ENCODE results near the gene FAR2.
"Not testable (repeated sequence)": the region's sequence is repeated elsewhere in the genome, so short reads cannot be mapped to it uniquely, and the experiment has no call there.

FAR2 gene

DNA sequence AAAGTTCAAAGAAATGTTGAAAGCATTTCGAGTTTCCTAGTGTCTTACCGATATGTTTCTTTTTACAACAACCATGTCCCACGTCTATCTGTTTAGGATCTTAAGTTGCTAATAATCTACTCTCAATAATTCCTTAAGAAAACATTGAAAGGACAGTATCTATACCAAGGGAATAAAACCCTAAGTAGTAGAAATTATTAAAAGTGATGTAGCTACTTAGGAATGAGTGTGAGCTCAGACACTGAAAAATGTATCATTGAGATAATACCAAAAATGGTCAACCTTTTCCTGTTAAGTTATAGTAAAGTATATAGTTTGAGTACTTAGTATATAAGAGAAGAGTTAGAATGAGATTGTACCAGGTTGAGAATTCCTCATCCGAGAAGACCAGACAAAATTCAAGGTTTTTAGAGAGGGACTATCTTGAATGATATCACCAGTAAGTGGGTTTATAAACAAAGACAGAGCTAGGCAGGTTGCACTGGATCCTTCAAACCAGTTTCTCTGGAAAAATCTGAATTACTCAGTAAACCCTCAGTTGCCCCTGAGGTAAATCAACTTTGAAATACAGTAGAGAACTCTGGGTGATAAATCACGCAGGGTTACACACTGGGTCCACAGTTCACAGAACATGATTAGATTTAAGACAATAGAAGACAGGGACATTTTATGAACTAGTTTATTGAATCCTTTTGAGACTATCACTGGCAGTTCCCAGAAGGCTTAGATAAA is 135.1 kb downstream of the FAR2 start:
- DNase-seq = no peak

GRCh38 chr12:29286081-29286790 is 137.2 kb downstream of the FAR2 start:
- no peak for DNase-seq

- DNase-seq = no peak
Observed at GRCh38 chr12:29287622-29288021, 138.5 kb downstream of the FAR2 start.

DNA sequence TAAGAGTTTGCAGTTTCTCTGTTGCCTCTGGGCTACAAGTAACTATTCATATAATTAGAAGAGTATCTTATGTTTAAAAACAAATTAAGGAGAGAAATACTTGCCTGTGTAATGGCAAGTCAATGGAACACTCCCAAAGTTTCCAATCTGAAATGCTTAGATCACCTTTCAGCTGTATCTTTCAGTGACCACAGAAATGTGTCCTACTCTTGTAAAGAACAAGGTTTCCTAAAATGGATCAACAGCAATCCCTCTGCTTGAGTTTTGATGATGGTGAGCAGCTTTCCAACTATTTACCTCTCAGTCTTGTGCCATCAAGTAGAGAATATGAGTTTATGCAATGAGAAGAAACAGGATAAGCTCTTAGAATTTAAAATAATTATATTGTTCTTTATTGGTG is 139.0 kb downstream of the FAR2 start:
- no peak for DNase-seq

- not testable (repeated sequence) for DNase-seq
Observed at GRCh38 chr12:29290475-29290874, 141.4 kb downstream of the FAR2 start.

- DNase-seq = no peak
Observed at GRCh38 chr12:29291226-29291625, 142.1 kb downstream of the FAR2 start.

DNA sequence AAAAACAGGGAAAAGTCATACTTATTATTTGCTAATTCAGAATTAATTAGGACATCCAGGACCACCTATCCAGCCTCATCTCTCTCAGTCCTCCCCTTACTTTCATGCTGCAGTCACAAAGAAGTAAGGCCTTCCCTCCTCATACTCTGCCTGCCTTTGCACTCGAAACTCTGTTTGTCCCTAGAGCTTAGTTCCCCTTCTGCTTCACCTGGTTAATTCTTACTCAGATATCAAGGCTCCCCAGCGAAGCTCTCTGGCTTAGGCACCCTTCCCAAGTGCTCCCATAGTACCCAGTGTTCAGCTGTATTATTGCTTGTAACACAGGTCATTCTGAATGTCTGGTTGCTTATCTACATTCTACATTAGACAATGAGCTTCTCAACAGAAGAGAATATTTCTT is 150.6 kb downstream of the FAR2 start:
- no peak for DNase-seq

GRCh38 chr12:29301114-29301513 is 152.0 kb downstream of the FAR2 start:
- DNase-seq = no peak

- no peak for DNase-seq
Observed at GRCh38 chr12:29304388-29304787, 155.3 kb downstream of the FAR2 start.

DNA sequence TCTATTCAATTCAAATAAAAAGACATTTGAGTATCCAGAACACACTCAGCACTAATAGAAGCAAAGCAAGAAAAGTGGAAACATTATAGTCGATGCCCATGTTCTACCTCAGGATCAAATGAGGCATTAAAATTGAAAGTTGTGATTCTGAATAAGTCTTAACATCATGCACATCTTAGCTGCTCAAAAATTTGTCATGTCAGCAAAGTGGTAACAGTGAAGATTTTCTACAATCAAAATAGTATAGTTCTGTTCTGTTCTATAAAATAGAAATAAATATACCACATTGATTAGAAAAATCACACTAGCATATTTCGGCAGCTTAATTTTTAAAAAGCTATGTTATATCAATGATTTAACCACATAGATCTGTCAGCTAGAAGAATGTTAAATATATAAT is 157.2 kb downstream of the FAR2 start:
- no peak for DNase-seq

- no peak for DNase-seq
Observed at GRCh38 chr12:29306682-29307081, 157.6 kb downstream of the FAR2 start.

DNA sequence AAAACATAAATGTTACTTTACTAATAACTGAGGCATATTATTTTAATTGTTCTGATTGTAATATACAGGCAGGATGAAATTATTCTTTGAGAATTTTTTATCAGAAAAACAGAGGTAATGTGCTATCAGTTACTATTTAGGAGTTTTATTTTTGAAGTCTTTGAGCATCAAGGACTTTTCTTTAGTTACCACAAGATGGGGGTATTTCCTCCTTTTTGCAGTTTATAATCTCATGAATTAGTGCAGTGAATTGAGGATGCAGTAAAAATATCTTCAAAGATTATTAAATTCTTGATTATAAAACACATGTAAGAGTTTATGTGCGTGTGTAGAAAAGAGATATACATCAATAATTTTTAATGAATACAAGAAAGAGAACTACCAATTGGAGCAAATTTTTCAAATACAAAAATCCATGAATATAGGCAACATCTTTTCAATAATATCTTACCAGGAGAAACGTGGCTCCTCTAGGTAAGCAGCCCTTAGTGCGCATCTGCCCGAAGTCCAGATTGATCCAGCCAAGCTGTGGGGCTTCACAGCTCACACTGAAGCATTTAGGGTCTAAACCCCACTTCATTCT is 160.3 kb downstream of the FAR2 start:
- DNase-seq = no peak

DNA sequence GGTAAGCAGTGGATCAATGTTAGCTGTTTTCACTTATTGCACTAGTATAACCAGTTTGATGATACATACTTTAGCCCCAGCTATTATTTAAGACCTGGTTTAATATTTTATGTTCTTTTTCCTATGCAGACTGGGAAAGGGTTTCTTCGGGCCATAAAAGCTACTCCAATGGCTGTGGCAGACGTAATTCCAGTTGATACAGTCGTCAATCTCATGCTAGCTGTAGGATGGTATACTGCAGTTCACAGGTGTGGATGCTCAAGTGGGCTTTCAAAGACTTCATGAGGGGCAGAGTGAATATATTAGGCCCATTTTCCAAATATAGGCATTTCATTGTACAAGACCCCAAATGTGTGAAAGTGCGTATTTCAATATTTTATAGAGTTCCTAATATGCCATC is 161.8 kb downstream of the FAR2 start:
- no peak for DNase-seq

DNA sequence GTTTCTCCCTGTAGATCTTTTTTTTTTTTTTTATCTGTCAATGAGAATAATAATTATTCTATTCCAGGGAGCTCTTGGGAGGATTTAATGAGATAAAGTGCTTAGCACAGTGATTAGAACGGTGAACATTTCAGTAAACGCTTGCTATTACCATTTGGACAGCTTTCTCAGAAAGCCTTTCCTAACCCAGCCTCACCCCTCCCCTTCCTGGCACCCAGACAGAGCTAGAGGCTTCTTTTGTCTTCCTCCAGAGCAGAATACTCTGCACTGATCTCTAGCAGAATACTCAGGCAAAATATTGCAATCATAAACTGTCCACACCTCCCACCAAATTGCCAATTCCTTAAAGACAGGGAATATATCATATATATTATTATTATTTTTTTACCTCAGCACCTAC is 165.3 kb downstream of the FAR2 start:
- DNase-seq = no peak

DNA sequence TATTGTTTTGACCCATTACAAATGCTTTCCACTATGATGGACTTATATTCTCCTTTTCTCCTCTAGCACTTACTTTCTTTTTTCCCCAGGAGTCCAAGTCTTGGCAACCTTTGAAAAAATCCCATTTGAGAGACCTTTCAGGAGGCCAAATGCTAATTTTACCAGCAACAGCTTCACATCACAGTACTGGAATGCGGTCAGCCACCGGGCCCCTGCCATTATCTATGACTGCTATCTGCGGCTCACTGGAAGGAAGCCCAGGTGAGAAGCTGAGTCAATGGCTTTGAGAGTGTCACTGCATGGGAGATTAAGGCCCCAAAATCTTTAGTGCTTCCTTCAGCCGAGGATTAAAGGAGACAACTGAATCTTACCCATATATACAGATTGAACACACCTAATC is 167.7 kb downstream of the FAR2 start:
- no peak for DNase-seq

DNA sequence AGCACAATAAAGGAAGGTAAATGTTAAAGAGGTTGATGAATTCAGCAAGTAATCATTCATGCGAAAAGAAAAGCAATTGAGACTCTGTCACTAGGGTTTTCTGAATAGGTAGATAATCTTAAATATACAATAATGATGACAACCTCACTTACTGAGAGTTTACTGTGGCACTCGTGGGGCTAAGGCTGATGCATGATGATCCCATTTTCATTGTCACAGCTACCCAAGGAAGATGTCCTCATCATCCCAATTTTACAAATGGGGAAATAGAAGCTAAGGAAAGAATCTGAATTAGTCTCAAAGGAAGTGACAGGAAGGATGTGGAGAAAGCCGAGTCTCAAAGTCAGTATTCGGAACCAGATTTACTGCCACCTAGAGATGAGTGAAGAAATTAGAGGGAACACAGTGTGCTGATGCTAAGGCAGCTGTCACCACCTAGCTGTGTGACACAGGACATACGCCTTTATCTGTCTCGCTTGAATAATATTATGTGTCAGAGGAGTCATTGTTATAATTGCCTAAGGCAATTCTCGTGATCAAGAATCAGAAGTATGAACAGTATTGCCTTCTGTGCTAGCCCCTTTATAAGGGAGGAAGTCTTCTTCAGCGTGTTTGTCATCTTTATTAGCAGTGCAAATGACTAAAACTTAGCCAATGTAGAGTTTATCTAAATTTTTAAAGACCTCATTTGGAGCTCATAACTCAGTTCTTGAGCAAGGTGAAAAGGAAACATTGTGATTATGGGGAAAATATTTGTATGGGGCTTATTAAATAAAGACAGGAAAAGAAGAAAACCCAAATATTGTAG is 168.7 kb downstream of the FAR2 start:
- DNase-seq = peak; percentile 78

GRCh38 chr12:29320295-29321085 is 171.4 kb downstream of the FAR2 start:
- no peak for DNase-seq

DNA sequence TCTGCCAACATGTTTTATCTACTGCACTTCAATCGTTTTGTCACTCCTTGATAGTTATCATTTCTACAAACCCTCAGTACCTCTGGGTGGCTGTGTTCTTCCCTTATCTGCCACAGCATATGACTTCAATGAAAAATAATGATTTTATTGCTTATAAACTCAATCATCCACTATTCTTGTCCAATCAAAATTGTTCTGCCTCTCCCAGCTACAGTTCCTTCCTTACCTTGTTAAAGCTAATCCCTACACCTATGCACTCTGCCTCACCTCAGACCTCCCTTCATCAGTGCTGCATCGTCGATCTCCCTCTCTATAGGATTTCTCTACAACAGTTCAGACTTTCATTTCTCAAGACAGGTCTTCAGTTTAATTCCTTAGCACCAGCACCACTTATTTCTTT is 173.1 kb downstream of the FAR2 start:
- no peak for DNase-seq

DNA sequence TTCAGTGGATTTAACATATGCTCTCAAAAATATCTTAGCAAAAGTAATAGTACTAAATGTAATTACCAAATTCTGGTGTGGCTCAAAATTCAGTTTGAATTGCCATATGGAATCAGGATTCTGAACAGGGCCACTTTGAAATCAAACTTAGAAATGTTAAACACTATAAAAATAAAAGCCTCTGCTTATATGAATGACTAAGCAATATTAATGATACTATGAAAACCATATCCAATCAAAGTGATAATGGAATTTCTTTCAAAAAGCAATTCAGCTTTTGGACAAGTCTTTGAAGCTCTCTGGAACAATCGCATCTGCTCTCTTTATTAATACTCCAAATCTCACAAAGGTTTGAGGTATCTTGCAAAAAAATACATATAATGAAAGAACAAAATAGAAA is 180.3 kb downstream of the FAR2 start:
- no peak for DNase-seq

GRCh38 chr12:29333178-29333577 is 184.1 kb downstream of the FAR2 start:
- no peak for DNase-seq

GRCh38 chr12:29334937-29335336 is 185.9 kb downstream of the FAR2 start:
- DNase-seq = no peak

- DNase-seq = no peak
Observed at GRCh38 chr12:29337325-29337724, 188.2 kb downstream of the FAR2 start.
